ENCODE results near the gene EVI5L.

DNA sequence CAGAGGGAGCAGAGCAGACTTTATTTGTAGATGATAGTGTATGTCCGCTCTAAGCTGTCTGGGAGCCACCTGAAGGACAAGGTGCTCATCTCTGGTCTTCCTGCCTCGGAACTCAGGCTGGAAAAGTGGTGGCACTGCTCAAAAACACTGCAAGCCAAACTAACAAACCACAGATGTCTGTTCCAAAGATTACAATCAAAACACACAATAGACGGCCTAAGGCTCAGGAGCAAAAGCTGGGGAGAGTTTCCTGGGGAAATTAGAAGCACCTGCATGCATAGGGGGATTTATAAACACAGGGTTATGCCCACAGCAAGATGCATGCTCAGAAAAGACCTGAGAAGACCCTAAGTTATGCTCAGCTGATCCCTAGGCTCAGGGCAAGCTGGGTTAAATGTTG lies 9.4 kb upstream of the EVI5L start:
- TF ChIP-seq POLR2A (IDR thresholded peaks at IDR 0.05; ENCODE audit: extremely low read depth, insufficient read length): no peak
- TF ChIP-seq, protein P1, sequence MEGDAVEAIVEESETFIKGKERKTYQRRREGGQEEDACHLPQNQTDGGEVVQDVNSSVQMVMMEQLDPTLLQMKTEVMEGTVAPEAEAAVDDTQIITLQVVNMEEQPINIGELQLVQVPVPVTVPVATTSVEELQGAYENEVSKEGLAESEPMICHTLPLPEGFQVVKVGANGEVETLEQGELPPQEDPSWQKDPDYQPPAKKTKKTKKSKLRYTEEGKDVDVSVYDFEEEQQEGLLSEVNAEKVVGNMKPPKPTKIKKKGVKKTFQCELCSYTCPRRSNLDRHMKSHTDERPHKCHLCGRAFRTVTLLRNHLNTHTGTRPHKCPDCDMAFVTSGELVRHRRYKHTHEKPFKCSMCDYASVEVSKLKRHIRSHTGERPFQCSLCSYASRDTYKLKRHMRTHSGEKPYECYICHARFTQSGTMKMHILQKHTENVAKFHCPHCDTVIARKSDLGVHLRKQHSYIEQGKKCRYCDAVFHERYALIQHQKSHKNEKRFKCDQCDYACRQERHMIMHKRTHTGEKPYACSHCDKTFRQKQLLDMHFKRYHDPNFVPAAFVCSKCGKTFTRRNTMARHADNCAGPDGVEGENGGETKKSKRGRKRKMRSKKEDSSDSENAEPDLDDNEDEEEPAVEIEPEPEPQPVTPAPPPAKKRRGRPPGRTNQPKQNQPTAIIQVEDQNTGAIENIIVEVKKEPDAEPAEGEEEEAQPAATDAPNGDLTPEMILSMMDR (IDR thresholded peaks at IDR 0.05; ENCODE audit: low read depth, low read length): no peak
